ENCODE data around the gene PCDH10.

DNA sequence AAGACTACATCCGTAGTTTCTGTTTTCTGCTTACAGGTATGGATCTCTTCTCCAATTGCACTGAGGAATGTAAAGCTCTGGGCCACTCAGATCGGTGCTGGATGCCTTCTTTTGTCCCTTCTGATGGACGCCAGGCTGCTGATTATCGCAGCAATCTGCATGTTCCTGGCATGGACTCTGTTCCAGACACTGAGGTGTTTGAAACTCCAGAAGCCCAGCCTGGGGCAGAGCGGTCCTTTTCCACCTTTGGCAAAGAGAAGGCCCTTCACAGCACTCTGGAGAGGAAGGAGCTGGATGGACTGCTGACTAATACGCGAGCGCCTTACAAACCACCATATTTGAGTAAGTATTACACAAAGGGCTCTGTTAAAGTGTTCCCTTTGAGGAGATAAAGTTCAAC is 13.8 kb downstream of the PCDH10 start:
- TF ChIP-seq, protein P1, sequence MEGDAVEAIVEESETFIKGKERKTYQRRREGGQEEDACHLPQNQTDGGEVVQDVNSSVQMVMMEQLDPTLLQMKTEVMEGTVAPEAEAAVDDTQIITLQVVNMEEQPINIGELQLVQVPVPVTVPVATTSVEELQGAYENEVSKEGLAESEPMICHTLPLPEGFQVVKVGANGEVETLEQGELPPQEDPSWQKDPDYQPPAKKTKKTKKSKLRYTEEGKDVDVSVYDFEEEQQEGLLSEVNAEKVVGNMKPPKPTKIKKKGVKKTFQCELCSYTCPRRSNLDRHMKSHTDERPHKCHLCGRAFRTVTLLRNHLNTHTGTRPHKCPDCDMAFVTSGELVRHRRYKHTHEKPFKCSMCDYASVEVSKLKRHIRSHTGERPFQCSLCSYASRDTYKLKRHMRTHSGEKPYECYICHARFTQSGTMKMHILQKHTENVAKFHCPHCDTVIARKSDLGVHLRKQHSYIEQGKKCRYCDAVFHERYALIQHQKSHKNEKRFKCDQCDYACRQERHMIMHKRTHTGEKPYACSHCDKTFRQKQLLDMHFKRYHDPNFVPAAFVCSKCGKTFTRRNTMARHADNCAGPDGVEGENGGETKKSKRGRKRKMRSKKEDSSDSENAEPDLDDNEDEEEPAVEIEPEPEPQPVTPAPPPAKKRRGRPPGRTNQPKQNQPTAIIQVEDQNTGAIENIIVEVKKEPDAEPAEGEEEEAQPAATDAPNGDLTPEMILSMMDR (conservative IDR thresholded peaks at IDR 0.05): no peak
- no peak for TF ChIP-seq EZH2 (IDR thresholded peaks at IDR 0.05; ENCODE audit: low read depth)

Data from PC-9 (cell line).